Stimulated activated CD8-positive, alpha-beta memory T cell treated with anti-CD3 and anti-CD28 coated beads, Interleukin-15, amount 100 ng/mL, for 4 hours (primary cell): ENCODE results near the gene NHERF1.

Source experiments
- DNase-seq, 2 donors: peaks; one replicate each; pipeline ENCODE4 v3.0.0-alpha.2; 2020; ENCODE audit warnings: low read depth in 2 of 2

The NHERF1 gene

DNA sequence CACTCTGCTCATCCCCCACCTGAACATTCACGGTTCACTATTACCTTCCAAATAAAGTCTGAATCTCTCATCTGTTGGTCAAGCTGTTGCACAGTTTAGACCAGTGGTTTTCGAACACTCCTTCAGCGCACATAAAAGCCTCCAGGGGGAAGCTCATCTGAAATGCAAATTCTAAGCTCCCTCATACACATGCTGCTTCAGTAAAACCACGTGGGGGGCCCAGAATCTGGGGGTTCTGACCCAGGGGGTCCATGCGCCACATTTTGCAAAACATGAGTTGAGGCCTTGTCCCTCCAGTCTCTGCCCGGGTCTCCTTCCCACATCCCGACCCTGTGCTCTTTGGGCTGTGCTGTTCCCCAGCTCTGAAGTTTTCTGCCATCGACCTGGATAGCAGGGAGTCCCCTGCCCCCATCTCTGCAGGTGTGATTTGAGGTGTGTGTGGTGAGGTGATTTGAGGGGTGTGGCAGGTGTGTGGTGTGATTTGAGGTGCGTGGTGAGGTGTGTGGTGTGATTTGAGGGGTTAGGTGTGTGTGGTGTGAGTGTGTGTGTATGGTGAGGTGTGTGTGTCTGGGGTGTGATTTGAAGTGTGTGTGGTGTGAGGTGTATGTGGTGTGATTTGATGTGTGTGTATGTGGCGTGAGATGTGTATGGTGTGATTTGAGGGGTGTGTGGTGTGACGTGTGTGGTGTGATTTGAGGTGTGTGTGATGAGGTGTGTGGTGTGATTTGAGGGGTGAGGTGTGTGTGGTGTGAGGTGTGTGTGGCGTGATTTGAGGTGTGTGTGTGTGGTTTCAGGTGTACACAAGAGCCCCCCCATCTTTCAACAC is 16.2 kb upstream of the NHERF1 start:
- DNase-seq: no peak

GRCh38 chr17:74733365-74734122 is 14.9 kb upstream of the NHERF1 start:
- DNase-seq: no peak

DNA sequence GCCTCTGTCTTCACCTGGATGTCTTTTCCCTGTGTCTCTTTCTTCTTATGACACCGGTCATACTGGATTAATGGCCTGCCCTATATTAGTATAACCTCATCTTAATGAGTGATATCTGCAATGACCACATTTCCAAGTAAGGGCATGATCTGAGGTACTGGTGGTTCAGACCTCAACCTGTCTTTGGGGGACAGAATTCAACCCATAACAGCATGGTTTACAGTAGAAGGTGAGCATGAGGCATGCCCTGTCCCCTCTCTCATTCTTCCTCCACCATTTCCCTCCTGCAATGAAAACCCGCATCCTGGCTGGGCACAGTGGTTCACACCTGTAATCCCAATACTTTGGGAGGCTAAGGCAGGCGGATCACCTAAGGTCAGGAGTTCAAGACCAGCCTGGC is 14.2 kb upstream of the NHERF1 start:
- no peak for DNase-seq

DNA sequence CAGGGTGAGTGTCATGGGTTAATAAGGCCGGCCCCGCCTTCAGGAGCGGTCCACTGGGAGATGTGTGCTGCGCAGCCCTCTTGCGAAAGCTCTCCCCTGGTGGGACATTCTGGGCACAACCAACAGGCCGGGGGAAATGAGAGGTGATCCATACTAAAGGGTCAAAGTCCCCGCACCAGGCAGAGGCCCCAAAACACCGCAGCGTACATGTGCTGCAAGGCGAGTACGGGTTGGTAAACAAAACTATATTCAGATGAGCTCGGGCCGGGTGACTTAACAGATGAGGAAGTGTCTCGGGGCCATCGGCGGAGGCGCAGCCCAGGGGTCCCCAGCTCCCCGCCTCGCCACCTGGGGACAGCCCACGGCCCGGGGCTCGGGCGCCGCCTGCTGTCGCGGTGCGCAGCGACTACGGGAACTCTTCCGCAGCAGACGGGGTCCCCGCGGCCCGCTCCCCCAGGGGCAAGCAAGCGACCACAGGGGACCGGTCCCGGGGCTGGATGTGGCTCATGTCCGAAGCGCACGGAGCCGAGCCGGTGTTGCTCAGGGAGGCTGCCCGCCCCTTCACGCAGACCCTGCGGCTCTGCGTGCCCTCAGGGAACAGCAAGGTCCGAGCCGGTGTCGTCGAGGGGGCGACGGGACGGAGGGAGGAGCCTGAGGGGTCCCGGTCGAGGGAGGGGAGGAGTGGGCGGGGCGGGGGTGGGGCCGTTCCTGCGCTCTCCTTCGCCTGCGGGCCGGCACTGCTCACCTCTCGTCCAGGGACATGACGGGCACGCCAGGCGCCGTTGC is 11.7 kb upstream of the NHERF1 start, which contains the start of gene RAB37:
Gene RAB37, plus strand, starts transcription at position 744 of the 786 bp plus-strand sequence. Its CDS starts 17 bp downstream, at position 761.
- DNase-seq: no peak

- no peak for DNase-seq
These were observed 11.0 kb upstream of the NHERF1 start for GRCh38 chr17:74737299-74738050.

- peak; percentile 60 to 63 for DNase-seq
These were observed 10.1 kb upstream of the NHERF1 start for GRCh38 chr17:74738051-74738996.

- no peak for DNase-seq
These were observed 9.1 kb upstream of the NHERF1 start for GRCh38 chr17:74739227-74739831.

DNA sequence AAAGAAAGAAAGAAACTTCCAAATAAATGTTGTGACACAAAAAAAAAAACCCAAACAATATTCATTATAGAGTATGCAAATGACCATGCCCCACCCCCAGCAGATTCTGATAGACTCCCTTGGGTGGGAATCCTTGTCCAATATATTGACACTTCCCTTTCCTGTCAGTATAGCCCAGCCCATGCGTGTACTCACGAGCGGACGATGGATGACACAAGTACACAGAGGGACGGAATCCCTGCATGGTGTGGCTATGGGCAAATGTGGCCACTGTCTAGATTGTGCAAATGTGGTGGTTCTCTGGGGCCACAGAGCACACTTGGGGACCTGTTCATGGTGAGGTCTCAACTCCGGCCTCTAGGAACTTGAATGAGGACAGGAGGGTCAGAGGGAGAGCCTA is 8.3 kb upstream of the NHERF1 start:
- no peak for DNase-seq

- DNase-seq: no peak
These were observed 7.6 kb upstream of the NHERF1 start for GRCh38 chr17:74740641-74741387.

DNA sequence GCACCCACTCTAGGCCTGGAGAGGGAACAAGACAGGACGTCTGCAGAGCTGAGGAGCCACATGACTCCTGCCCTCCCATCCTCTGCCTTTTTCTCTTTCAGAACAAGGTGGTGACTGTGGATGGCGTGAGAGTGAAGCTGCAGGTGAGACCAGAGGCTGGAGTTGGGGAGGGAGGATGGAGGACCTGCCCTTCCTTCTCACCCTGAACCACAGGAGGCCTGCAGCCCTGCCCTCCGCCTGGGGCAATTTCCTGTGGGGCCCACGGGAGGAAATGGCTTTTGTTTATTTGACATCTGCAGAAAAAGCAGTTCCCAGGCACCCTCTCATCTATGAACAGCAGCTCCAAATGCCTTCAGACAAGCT is 6.3 kb upstream of the NHERF1 start:
- DNase-seq: no peak

DNA sequence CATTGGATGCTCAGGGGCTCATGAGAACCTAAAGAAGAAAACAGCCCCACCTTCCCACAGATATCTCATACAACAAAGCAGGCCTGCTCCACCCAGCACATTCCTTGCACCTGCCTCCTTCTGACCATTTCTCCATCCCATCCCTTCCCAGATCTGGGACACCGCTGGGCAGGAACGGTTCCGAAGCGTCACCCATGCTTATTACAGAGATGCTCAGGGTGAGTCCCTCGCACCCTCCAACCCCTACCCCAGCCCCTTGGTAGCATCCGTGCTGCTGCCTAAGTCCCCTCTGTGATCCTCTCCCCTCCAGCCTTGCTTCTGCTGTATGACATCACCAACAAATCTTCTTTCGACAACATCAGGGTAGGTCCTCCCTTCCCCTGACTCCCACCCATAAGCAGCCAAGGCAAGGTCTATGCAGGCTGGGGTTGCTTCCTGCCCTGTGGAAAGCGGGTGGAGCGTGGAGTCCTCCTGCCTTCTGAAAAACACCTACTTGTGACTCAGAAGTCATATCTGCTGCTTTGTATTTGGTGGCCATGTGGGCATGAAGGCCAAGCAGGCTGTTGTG is 5.4 kb upstream of the NHERF1 start:
- no peak for DNase-seq

- no peak for DNase-seq
These were observed 4.7 kb upstream of the NHERF1 start for GRCh38 chr17:74743755-74744154.

GRCh38 chr17:74744349-74744713 is 4.1 kb upstream of the NHERF1 start:
- DNase-seq: no peak

DNA sequence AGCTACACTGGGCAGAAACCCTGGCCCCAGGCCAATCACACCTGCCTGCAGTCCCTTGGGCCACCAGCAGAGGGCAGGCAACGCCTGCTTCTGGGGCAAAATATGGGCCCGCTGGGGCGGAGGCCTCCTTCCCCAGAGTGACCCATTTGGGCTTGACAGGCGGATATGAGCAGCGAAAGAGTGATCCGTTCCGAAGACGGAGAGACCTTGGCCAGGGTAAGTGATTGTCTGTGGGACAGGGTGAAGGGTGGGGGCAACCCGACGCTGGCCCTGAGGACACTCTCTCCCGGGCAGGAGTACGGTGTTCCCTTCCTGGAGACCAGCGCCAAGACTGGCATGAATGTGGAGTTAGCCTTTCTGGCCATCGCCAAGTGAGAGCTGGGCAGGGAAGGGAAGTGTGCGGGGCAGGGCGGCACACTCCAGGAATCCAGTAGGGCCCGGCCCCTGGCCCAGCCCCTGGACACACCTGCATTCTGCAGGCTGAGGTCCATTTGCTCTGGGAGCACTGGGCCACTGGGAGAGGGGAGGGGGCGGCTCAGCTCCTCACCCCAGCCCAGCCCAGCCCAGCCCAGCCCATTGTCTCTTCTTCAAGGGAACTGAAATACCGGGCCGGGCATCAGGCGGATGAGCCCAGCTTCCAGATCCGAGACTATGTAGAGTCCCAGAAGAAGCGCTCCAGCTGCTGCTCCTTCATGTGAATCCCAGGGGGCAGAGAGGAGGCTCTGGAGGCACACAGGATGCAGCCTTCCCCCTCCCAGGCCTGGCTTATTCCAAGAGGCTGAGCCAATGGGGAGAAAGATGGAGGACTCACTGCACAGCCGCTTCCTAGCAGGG is 3.5 kb upstream of the NHERF1 start:
- peak; percentile 56 to 60 for DNase-seq

- DNase-seq: no peak
These were observed 2.8 kb upstream of the NHERF1 start for GRCh38 chr17:74745548-74746177.

DNA sequence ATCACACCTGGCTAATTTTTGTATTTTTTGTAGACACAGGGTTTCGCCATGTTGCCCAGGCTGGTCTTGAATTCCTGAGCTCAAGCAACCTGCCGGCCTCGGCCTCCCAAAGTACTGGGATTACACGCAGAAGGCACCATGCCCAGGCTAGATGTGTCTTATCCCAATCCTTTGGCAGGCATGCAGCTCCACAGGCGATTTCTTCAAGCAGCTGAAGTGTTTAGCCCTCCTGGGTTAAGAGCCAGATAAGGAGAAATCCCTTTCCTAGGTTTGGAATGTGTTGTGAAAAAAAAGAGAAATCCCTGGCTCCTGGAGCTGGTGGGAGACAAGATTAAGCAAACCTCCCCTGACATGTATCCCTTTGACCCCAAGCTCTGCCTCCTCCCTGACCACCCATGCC is 2.1 kb upstream of the NHERF1 start:
- DNase-seq: no peak

DNA sequence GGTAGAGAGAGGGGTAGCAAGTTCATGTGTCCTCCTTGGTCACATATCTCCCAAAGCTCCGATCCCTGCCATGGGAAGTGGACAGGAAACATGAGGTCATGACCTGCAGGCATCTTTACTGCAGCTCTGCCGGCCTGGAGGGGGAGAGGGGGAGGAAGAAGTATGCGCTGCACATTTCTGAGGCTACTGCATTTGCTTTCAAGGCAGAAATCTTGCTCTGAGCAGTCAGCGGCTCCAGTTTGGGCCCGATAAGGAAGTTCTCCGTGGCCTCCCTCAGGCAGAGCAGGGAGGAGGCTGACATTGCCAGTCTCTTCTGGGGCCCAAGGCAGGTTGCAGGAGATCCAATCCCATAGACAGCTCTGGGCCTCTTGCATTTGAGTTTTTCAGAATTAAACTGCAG is 1.5 kb upstream of the NHERF1 start:
- DNase-seq: no peak

DNA sequence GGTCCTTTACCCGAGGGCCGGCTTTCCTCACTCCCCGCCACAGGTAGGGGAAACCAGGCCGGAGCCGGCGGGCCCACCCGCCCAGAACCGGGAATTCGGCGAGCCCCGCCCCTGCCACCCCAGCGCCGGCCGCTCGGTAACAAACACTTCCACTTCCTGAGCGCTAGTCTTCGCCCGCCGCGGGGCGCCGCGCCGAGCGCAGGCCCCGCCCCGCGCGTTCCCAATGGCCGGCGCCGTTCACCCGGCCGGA is 224 bp upstream of the NHERF1 start:
- DNase-seq: no peak
